HEK293 (cell line): ENCODE data around the gene SSTR1.

ENCODE experiments used
- CTCF ChIA-PET: fragments of 350-600 bp; formaldehyde crosslinking; extraction: SDS; loops from one replicate; lab custom pipeline; 2021; ENCODE audit warnings: antibody characterized with exemption; lab: Yijun Ruan, JAX
- POLR2A ChIA-PET: fragments of 300-600 bp; formaldehyde crosslinking; extraction: SDS; loops from one replicate; lab custom pipeline; 2020; ENCODE audit warnings: antibody characterized with exemption, inconsistent platforms; lab: Yijun Ruan, JAX
- H3K27ac ChIP-seq: fragments of 200-500 bp; sonication (Bioruptor generic); 2 replicates; pipeline ENCODE4 v1.5.1; 2014; ENCODE audit warnings: low read depth, low read length, control low read depth, inconsistent platforms; ENCODE audit errors: extremely low read depth
- H3K36me3 ChIP-seq, 2 experiments: fragments of 200-500 bp in 1 of 2; sonication (Bioruptor generic) in 1 of 2; 1 replicate in 1 of 2; 2 replicates in 1 of 2; pipeline ENCODE4 v1.5.1; 2014 to 2017; ENCODE audit warnings: inconsistent platforms in 2 of 2, low read length in 2 of 2; ENCODE audit not compliant: control insufficient read depth in 2 of 2, insufficient read depth in 1 of 2
- H3K4me1 ChIP-seq: fragments of 200-500 bp; sonication (Bioruptor generic); 2 replicates; pipeline ENCODE4 v1.5.1; 2014; ENCODE audit warnings: mild to moderate bottlenecking, low read length, inconsistent platforms; ENCODE audit not compliant: control insufficient read depth, insufficient read depth
- H3K4me3 ChIP-seq: 2 replicates; pipeline ENCODE4 v1.5.1; 2011; ENCODE audit warnings: low read depth, mild to moderate bottlenecking, control low read depth, low read length, moderate library complexity
- H3K9me3 ChIP-seq: fragments of 200-500 bp; sonication (Bioruptor generic); 2 replicates; pipeline ENCODE4 v1.5.1; 2014; ENCODE audit warnings: low read depth, low read length, inconsistent platforms; ENCODE audit not compliant: control insufficient read depth, insufficient read depth
- CTCF ChIP-seq: fragments of 450-650 bp; formaldehyde crosslinking; IDR thresholded peaks from 2 replicates; pipeline ENCODE4 v1.5.1; 2016; ENCODE audit warnings: missing biosample characterization, missing genetic modification characterization
- MZF1 ChIP-seq: fragments of 450-650 bp; formaldehyde crosslinking; IDR thresholded peaks from 2 replicates; pipeline ENCODE4 v1.5.1; 2017; ENCODE audit warnings: missing biosample characterization, missing genetic modification characterization, borderline replicate concordance
- REST ChIP-seq: fragments of 450-650 bp; formaldehyde crosslinking; IDR thresholded peaks from 2 replicates; pipeline ENCODE4 v1.5.1; 2016; ENCODE audit warnings: missing biosample characterization, missing genetic modification characterization
- SCRT2 ChIP-seq: fragments of 450-650 bp; formaldehyde crosslinking; IDR thresholded peaks from 2 replicates; pipeline ENCODE4 v1.5.1; 2016; ENCODE audit warnings: missing biosample characterization, missing genetic modification characterization
- SP7 ChIP-seq: fragments of 450-650 bp; formaldehyde crosslinking; IDR thresholded peaks from 2 replicates; pipeline ENCODE4 v1.5.1; 2016; ENCODE audit warnings: missing biosample characterization, missing genetic modification characterization
- ZBTB7A ChIP-seq: fragments of 450-650 bp; formaldehyde crosslinking; IDR thresholded peaks from 2 replicates; pipeline ENCODE4 v1.5.1; 2016; ENCODE audit warnings: low read depth, missing biosample characterization, missing genetic modification characterization
- ZNF16 ChIP-seq: fragments of 450-650 bp; formaldehyde crosslinking; IDR thresholded peaks from 2 replicates; pipeline ENCODE4 v1.5.1; 2016; ENCODE audit warnings: low read depth, missing biosample characterization, missing genetic modification characterization
- ZNF18 ChIP-seq: fragments of 450-650 bp; formaldehyde crosslinking; IDR thresholded peaks from 2 replicates; pipeline ENCODE4 v1.5.1; 2016; ENCODE audit warnings: missing biosample characterization, missing genetic modification characterization
- ZNF362 ChIP-seq: fragments of 450-650 bp; formaldehyde crosslinking; IDR thresholded peaks from 2 replicates; pipeline ENCODE4 v1.5.1; 2016; ENCODE audit warnings: missing biosample characterization, missing genetic modification characterization
- ZNF449 ChIP-seq: fragments of 450-650 bp; formaldehyde crosslinking; IDR thresholded peaks from 2 replicates; pipeline ENCODE4 v1.5.1; 2017; ENCODE audit warnings: missing biosample characterization, mild to moderate bottlenecking, missing genetic modification characterization, moderate library complexity
- ZNF555 ChIP-seq: fragments of 450-650 bp; formaldehyde crosslinking; conservative IDR thresholded peaks from 2 replicates; pipeline ENCODE4 v1.5.1; 2017; ENCODE audit warnings: missing biosample characterization, mild to moderate bottlenecking, missing genetic modification characterization, inconsistent platforms

The SSTR1 gene

GRCh38 chr14:38221077-38221476 lies 13.4 kb downstream of the SSTR1 start:
- POLR2A ChIA-PET = no interaction called here
- Histone ChIP-seq H3K4me3 (no peak overlapping the region), H3K9me3 (no peaks in the 10 kb centered on the region), H3K36me3 (no peaks in the 10 kb centered on the region), H3K4me1 (no peaks in the 10 kb centered on the region), H3K27ac (no peak overlapping the region)
- CTCF ChIA-PET = no interaction called here
- no peak for TF ChIP-seq ZBTB7A (tag by site-specific recombination)

- Histone ChIP-seq H3K9me3 (no peaks in the 10 kb centered on the region), H3K4me3 (no peak overlapping the region), H3K36me3 (no peaks in the 10 kb centered on the region), H3K4me1 (no peaks in the 10 kb centered on the region), H3K27ac (no peak overlapping the region)
- no peak for TF ChIP-seq ZNF555 (tag by site-specific recombination)
- no peak for TF ChIP-seq MZF1 (tag by site-specific recombination)
- no peak for TF ChIP-seq SCRT2
- no peak for TF ChIP-seq CTCF (tag by site-specific recombination)
- no peak for TF ChIP-seq ZNF18 (tag by site-specific recombination)
- TF ChIP-seq ZNF362 (tag by site-specific recombination) = no peak
- no peak for TF ChIP-seq ZNF16 (tag by site-specific recombination)
- no peak for TF ChIP-seq SP7 (tag by site-specific recombination)
- TF ChIP-seq REST = no peak
- CTCF ChIA-PET = no interaction called here
- POLR2A ChIA-PET = no interaction called here
These were observed 16.6 kb downstream of the SSTR1 start for GRCh38 chr14:38224338-38224737.

GRCh38 chr14:38225946-38226345 lies 18.2 kb downstream of the SSTR1 start:
- Histone ChIP-seq H3K4me1 (no peaks in the 10 kb centered on the region), H3K36me3 (no peaks in the 10 kb centered on the region), H3K9me3 (no peaks in the 10 kb centered on the region), H3K27ac (no peak overlapping the region), H3K4me3 (no peak overlapping the region)
- no peak for TF ChIP-seq ZNF449 (tag by site-specific recombination)
- CTCF ChIA-PET = no interaction called here
- POLR2A ChIA-PET = no interaction called here
